ENCODE measurements around the gene BORCS6. TPM values are rescaled to one million over a fixed set of nuclear protein-coding genes. Genes with fewer than 3 reads are reported as not detected.

The BORCS6 gene
- total RNA-seq, 1 experiment from 2014 or later: 9.3 TPM

DNA sequence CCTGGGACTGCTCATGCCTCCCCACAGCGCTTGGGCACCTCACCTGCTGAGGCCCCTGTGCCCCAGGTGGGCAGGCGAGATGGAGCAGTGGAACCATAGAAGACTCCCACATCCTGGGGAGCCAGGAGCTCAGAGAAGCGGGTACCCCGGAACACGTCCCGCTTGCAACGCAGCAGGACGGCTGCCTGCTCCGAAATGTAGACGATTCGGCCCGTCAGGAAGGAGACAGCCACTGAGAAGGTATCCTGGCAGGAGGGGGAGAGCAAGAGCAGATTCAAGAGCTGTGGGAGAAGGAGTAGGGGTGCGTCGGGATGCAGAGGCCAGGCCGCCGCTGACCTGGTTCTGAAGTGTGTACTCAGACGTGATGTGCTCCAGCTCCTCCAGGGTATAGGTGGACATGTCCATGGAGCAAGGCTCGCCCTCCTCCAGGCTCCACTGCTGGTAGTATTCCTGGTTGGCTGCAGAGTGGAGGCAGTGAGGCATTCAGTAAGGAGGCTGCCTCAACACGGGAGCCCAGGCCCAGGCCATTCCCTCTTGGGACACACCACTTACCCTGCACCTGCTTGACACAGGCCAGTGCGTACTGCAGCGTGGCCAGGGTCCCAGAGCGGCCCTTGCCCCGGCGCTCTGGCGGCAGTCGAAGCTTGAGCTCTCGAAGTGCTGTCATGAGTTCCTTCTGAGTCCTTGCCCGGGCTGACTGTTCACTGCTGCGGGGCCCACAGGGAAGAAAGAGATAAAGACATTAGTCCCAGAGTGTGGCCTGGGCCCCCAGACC is 40.4 kb downstream of the BORCS6 start:
- TF ChIP-seq, protein P1, sequence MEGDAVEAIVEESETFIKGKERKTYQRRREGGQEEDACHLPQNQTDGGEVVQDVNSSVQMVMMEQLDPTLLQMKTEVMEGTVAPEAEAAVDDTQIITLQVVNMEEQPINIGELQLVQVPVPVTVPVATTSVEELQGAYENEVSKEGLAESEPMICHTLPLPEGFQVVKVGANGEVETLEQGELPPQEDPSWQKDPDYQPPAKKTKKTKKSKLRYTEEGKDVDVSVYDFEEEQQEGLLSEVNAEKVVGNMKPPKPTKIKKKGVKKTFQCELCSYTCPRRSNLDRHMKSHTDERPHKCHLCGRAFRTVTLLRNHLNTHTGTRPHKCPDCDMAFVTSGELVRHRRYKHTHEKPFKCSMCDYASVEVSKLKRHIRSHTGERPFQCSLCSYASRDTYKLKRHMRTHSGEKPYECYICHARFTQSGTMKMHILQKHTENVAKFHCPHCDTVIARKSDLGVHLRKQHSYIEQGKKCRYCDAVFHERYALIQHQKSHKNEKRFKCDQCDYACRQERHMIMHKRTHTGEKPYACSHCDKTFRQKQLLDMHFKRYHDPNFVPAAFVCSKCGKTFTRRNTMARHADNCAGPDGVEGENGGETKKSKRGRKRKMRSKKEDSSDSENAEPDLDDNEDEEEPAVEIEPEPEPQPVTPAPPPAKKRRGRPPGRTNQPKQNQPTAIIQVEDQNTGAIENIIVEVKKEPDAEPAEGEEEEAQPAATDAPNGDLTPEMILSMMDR (IDR thresholded peaks at IDR 0.05): no peak
- peaks cover 24% of the 10 kb centered on the region for H3K4me1 ChIP-seq (ENCODE audit: control insufficient read depth, insufficient read depth, low read length)
- DNase-seq (ENCODE audit: low read depth, low spot score): no peak
- in situ Hi-C loops (cut with HindIII; ENCODE audit: low pct_unique_long_range_greater_than_20kb, low sequenced_read_pairs) (no loop called here), intact Hi-C loops (cut with micrococcal nuclease; ENCODE audit: unreplicated experiment) (no loop called here)
- no peak overlapping the region for H3K4me3 ChIP-seq (ENCODE audit: low read depth in 2 of 2, low read length in 2 of 2)
- no peak overlapping the region for H3K27ac ChIP-seq (ENCODE audit: low read length)
- ChIA-PET POLR2A (no interaction called here), CTCF (no interaction called here)
- no TSS peak for BruUV-seq (replicated peaks)
- H3K36me3 ChIP-seq (ENCODE audit: control insufficient read depth, insufficient read depth, low read length): no peaks in the 10 kb centered on the region; the same call in 1 of the 2 replicates
- ATAC-seq: no peak
- H3K27me3 ChIP-seq (ENCODE audit: control insufficient read depth, insufficient read depth, low read length): no peaks in the 10 kb centered on the region
- no peaks in the 10 kb centered on the region for H3K9me3 ChIP-seq (ENCODE audit: control insufficient read depth, insufficient read depth, low read depth, low read length)

DNA sequence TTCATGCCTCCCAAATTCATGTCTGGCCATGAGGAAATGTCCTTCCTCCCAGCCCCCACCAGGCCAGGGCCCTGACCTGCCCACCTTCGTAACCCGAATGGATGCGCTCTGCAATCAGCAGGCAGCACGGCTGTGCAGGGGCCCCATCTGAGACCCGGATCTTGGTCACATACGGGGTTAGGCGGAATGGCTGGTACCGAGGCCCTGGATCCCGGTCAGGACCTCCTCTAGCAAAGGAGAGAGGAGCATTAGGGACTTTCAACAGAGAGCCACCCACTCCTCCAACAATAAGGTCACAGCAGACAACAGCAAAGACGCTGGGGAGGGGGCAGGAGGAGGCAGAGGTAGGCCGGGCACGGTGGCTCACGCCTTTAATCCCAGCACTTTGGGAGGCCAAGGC is 41.4 kb downstream of the BORCS6 start:
- Histone ChIP-seq H3K36me3 (ENCODE audit: control insufficient read depth, insufficient read depth, low read length) (no peaks in the 10 kb centered on the region; the same call in 1 of the 2 replicates), H3K27me3 (ENCODE audit: control insufficient read depth, insufficient read depth, low read length) (no peaks in the 10 kb centered on the region), H3K9me3 (ENCODE audit: control insufficient read depth, insufficient read depth, low read depth, low read length) (no peaks in the 10 kb centered on the region), H3K27ac (ENCODE audit: low read length) (no peak overlapping the region), H3K4me3 (ENCODE audit: low read depth in 2 of 2, low read length in 2 of 2) (no peak overlapping the region), H3K4me1 (ENCODE audit: control insufficient read depth, insufficient read depth, low read length) (peaks cover 17% of the 10 kb centered on the region)
- no TSS peak for BruUV-seq (replicated peaks)
- no peak for TF ChIP-seq SIN3A (IDR thresholded peaks at IDR 0.05; ENCODE audit: borderline replicate concordance, insufficient read depth, low read depth, low read length)
- TF ChIP-seq POLR2AphosphoS5 (IDR thresholded peaks at IDR 0.05; ENCODE audit: low read depth, low read length): no peak
- TF ChIP-seq, protein P2, sequence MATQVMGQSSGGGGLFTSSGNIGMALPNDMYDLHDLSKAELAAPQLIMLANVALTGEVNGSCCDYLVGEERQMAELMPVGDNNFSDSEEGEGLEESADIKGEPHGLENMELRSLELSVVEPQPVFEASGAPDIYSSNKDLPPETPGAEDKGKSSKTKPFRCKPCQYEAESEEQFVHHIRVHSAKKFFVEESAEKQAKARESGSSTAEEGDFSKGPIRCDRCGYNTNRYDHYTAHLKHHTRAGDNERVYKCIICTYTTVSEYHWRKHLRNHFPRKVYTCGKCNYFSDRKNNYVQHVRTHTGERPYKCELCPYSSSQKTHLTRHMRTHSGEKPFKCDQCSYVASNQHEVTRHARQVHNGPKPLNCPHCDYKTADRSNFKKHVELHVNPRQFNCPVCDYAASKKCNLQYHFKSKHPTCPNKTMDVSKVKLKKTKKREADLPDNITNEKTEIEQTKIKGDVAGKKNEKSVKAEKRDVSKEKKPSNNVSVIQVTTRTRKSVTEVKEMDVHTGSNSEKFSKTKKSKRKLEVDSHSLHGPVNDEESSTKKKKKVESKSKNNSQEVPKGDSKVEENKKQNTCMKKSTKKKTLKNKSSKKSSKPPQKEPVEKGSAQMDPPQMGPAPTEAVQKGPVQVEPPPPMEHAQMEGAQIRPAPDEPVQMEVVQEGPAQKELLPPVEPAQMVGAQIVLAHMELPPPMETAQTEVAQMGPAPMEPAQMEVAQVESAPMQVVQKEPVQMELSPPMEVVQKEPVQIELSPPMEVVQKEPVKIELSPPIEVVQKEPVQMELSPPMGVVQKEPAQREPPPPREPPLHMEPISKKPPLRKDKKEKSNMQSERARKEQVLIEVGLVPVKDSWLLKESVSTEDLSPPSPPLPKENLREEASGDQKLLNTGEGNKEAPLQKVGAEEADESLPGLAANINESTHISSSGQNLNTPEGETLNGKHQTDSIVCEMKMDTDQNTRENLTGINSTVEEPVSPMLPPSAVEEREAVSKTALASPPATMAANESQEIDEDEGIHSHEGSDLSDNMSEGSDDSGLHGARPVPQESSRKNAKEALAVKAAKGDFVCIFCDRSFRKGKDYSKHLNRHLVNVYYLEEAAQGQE (IDR thresholded peaks at IDR 0.05; ENCODE audit: insufficient read depth in 1 of 2, low read depth in 2 of 2, low read length in 1 of 2): no peak
- TF ChIP-seq TCF7L2 (IDR thresholded peaks at IDR 0.05; ENCODE audit: low read depth, low read length): no peak
- TF ChIP-seq, protein P1 (IDR thresholded peaks at IDR 0.05): no peak
- intact Hi-C loops (cut with micrococcal nuclease; ENCODE audit: unreplicated experiment): no loop called here
- ChIA-PET CTCF (no interaction called here), POLR2A (no interaction called here)
- no peak for ATAC-seq
- no peak for DNase-seq (ENCODE audit: low read depth, low spot score)
- in situ Hi-C loops (cut with HindIII; ENCODE audit: low pct_unique_long_range_greater_than_20kb, low sequenced_read_pairs): no loop called here

Measured in Panc1 (cell line).